GM13976 (cell line): ENCODE results near the gene REG3A.

ENCODE experiments used
- DNase-seq: peaks from one replicate; pipeline ENCODE4 v3.0.0; 2012; ENCODE audit warnings: low spot score
- CTCF ChIP-seq: IDR thresholded peaks from 2 replicates; pipeline ENCODE4 v1.5.1; 2012; ENCODE audit warnings: borderline replicate concordance, mild to moderate bottlenecking; ENCODE audit not compliant: insufficient read depth; ENCODE audit errors: extremely low read depth, missing control alignments, control extremely low read depth
- in situ Hi-C: fragments of 300-500 bp; cut with MboI; formaldehyde crosslinking; loops from one replicate; pipeline ENCODE4 v1.12.0; 2022; ENCODE audit warnings: low sequenced_read_pairs, mixed read lengths, inconsistent platforms; ENCODE audit not compliant: unreplicated experiment

Gene REG3A

GRCh38 chr2:79159653-79160052 is at the start of gene REG3A:
REG3A (minus strand) TSS chr2:79159753; CDS start chr2:79159405, 348 bp downstream.
- DNase-seq, result no peak
- in situ Hi-C loops, result no loop called here
- no peak for TF ChIP-seq CTCF

DNA sequence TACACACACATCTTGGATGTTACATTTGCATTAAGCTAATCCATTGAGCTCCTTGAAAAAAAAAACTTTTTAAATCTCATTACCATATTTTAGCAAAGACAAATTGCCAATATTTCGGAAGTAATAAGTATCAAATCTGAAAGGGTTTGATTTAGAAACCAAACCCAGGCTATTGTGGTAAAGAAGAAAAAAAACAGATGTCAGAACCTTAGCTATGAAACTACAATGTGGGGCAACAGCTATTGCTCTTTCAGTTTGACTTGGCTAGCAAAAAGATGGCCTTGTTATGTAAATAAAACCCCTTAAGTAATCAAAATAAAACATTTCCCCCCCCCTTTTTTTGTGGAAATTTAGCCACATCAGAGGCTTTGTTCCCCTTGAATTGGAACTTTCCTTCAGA is 41.2 kb upstream of the REG3A start:
- in situ Hi-C loops, result no loop called here
- no peak for TF ChIP-seq CTCF

GRCh38 chr2:79191816-79192215 is 32.3 kb upstream of the REG3A start:
- in situ Hi-C loops, result no loop called here
- DNase-seq, result no peak
- TF ChIP-seq CTCF, result no peak

More for the DNA sequence above, 41.2 kb upstream of the REG3A start:
- DNase-seq, result no peak

DNA sequence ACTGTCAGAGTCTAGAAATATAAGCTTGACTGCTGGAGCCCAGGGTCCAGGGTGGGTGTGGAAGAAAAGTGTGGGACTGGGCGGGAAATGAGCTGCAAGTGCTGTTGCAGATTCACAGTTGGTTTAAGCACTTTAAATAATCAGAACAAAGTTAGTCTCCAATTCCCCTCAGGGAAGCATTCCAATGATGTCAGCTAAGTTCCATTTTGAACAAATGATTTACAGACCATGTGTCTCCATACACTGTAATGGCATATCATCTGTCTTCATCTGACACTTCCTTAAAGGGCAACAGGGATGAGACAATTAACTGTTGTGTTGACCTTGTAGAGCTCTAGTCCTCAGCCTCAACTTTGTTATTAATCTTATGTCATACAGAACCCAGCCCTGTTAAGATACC is 31.5 kb upstream of the REG3A start:
- DNase-seq, result no peak
- in situ Hi-C loops, result no loop called here
- TF ChIP-seq CTCF, result no peak

DNA sequence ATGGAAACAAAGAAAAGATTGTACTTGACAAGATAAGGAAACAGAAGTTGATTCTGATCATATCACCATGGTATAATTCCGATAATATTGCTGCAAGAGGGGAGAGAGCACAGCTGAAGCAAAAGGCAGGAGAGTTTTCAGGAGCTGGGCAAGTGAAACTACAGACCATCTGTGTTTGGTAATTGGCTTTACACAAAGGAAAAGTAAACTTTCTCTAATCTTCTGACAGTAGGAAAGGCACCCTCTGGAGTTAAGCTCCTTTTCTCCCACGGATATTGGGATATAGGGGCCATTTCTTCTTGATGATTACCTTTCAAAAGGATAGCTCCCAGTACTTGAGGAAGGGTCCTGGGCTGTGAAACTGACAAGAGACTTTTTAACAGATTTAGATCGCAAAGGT is 29.9 kb upstream of the REG3A start:
- no peak for TF ChIP-seq CTCF
- in situ Hi-C loops, result no loop called here
- no peak for DNase-seq

DNA sequence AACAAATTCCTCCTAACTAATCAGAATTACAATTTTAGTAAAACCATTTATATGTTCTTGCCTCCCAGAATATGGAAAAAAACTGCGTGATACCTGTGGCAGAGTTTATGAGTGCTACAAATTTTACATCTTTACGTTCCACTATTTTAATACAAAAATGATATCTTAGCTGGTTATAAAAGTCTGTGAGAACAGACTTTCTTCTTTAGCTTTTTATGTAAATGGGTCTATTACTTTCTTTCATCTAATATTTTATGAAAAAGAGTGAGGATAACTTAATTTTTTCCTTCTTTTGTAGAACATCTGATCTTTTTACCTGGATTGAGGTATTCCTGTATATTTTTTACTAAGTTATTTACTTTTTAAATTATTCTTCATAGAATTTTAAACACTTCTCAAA is 22.1 kb upstream of the REG3A start:
- no peak for DNase-seq
- in situ Hi-C loops, result no loop called here

More for the DNA sequence above, 22.1 kb upstream of the REG3A start:
- TF ChIP-seq CTCF, result no peak
